GM12891 (cell line): ENCODE results near the gene TMEM60.

ENCODE experiments used
- PAX5 ChIP-seq: IDR thresholded peaks from 2 replicates; pipeline ENCODE4 v1.6.1; 2011; ENCODE audit warnings: low read length, moderate library complexity, mild to moderate bottlenecking; ENCODE audit not compliant: insufficient read depth, severe bottlenecking
- POLR2A ChIP-seq: IDR thresholded peaks from 2 replicates; pipeline ENCODE4 v1.6.1; 2011; ENCODE audit warnings: low read depth, low read length, control low read depth
- POLR2AphosphoS5 ChIP-seq: IDR thresholded peaks from 2 replicates; pipeline ENCODE4 v1.6.1; 2011; ENCODE audit warnings: low read depth, low read length, control low read depth
- POU2F2 ChIP-seq: IDR thresholded peaks from 2 replicates; pipeline ENCODE4 v1.6.1; 2011; ENCODE audit warnings: low read depth, mild to moderate bottlenecking, control low read depth, low read length, moderate library complexity
- SPI1 ChIP-seq: IDR thresholded peaks from 2 replicates; pipeline ENCODE4 v1.6.1; 2011; ENCODE audit warnings: low read depth, low read length, control low read depth
- TAF1 ChIP-seq: IDR thresholded peaks from 2 replicates; pipeline ENCODE4 v1.6.1; 2011; ENCODE audit warnings: low read depth, low read length, control low read depth

DNA sequence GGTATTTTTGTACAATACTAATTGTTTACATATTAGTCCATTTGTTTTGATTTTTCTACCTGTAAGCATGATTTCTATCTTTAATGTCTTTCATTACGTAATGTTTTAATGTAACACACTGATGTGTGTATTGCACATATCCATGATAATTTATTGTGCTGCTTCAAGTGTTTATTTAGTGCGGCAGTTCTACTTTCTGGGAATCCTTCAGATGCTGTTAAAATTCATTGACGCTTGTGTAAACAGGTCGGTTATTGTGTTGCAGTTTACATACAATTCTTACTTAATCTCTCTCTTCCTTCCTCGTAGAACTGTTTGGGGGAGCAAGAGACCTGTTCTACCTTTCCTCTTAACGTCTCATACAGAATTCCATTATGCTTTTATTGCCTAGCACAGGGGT, 6.9 kb downstream of the TMEM60 start:
- TF ChIP-seq POLR2A, result no peak
- no peak for TF ChIP-seq POLR2AphosphoS5
- no peak for TF ChIP-seq PAX5
- no peak for TF ChIP-seq TAF1
- no peak for TF ChIP-seq SPI1
- TF ChIP-seq POU2F2, result no peak
